BLaER1 (cell line): ENCODE data around the gene DIPK1A.

Experiments used
- H3K27ac ChIP-seq: shearing (Covaris generic); formaldehyde crosslinking; 2 replicates; pipeline ENCODE4 v1.8.1; 2022
- H3K27me3 ChIP-seq: shearing (Covaris generic); formaldehyde crosslinking; 2 replicates; pipeline ENCODE4 v1.8.1; 2022
- H3K36me3 ChIP-seq: shearing (Covaris generic); formaldehyde crosslinking; 2 replicates; pipeline ENCODE4 v1.8.1; 2022
- H3K4me1 ChIP-seq: shearing (Covaris generic); formaldehyde crosslinking; 2 replicates; pipeline ENCODE4 v1.8.1; 2022
- H3K4me2 ChIP-seq: shearing (Covaris generic); formaldehyde crosslinking; 2 replicates; pipeline ENCODE4 v1.8.1; 2022
- H3K4me3 ChIP-seq: shearing (Covaris generic); formaldehyde crosslinking; 2 replicates; pipeline ENCODE4 v1.8.1; 2022
- H3K9ac ChIP-seq: shearing (Covaris generic); formaldehyde crosslinking; 2 replicates; pipeline ENCODE4 v1.8.1; 2022
- H3K9me3 ChIP-seq: shearing (Covaris generic); formaldehyde crosslinking; 2 replicates; pipeline ENCODE4 v1.8.1; 2022
- H4K20me1 ChIP-seq: shearing (Covaris generic); formaldehyde crosslinking; 2 replicates; pipeline ENCODE4 v1.8.1; 2022
- Cebpa-rat ChIP-seq: shearing (Covaris generic); IDR thresholded peaks from 2 replicates; pipeline ENCODE4 v1.8.1; 2022

Gene DIPK1A

GRCh38 chr1:92845908-92846307, 115.4 kb downstream of the DIPK1A start:
- Histone ChIP-seq H4K20me1 (peaks cover 36% of the 10 kb centered on the region), H3K4me3 (no peak overlapping the region), H3K9me3 (no peaks in the 10 kb centered on the region), H3K9ac (no peak overlapping the region), H3K4me1 (no peaks in the 10 kb centered on the region), H3K27me3 (no peaks in the 10 kb centered on the region), H3K36me3 (peaks cover 44% of the 10 kb centered on the region), H3K27ac (no peak overlapping the region), H3K4me2 (no peak overlapping the region)
- TF ChIP-seq Cebpa-rat: no peak

- Histone ChIP-seq H4K20me1 (peaks cover 51% of the 10 kb centered on the region), H3K27me3 (no peaks in the 10 kb centered on the region), H3K27ac (no peak overlapping the region), H3K9me3 (no peaks in the 10 kb centered on the region), H3K4me2 (no peak overlapping the region), H3K36me3 (peaks cover 51% of the 10 kb centered on the region), H3K9ac (no peak overlapping the region), H3K4me1 (no peaks in the 10 kb centered on the region), H3K4me3 (no peak overlapping the region)
- no peak for TF ChIP-seq Cebpa-rat
Observed at GRCh38 chr1:92844439-92844838, 116.8 kb downstream of the DIPK1A start.

GRCh38 chr1:92843429-92844352, 117.6 kb downstream of the DIPK1A start:
- peaks cover 59% of the 10 kb centered on the region for H4K20me1 ChIP-seq
- TF ChIP-seq Cebpa-rat: no peak
- no peaks in the 10 kb centered on the region for H3K4me1 ChIP-seq
- H3K9ac ChIP-seq: no peak overlapping the region
- no peaks in the 10 kb centered on the region for H3K27me3 ChIP-seq
- no peak overlapping the region for H3K4me2 ChIP-seq
- no peak overlapping the region for H3K4me3 ChIP-seq
- no peak overlapping the region for H3K27ac ChIP-seq
- no peaks in the 10 kb centered on the region for H3K9me3 ChIP-seq
- peaks cover 59% of the 10 kb centered on the region for H3K36me3 ChIP-seq

GRCh38 chr1:92843046-92843423, 118.2 kb downstream of the DIPK1A start:
- Histone ChIP-seq H3K27me3 (no peaks in the 10 kb centered on the region), H3K4me2 (no peak overlapping the region), H3K27ac (no peak overlapping the region), H3K4me1 (no peaks in the 10 kb centered on the region), H3K36me3 (peaks cover 66% of the 10 kb centered on the region), H3K9ac (no peak overlapping the region), H3K9me3 (no peaks in the 10 kb centered on the region), H4K20me1 (peaks cover 65% of the 10 kb centered on the region), H3K4me3 (no peak overlapping the region)
- no peak for TF ChIP-seq Cebpa-rat

- Histone ChIP-seq H3K36me3 (peaks cover 72% of the 10 kb centered on the region), H3K9ac (no peak overlapping the region), H3K9me3 (no peaks in the 10 kb centered on the region), H3K27ac (no peak overlapping the region), H3K4me3 (no peak overlapping the region), H3K4me1 (0 out of 2 replicates have a peak, but pooled peaks cover 3% of the 10 kb centered on the region), H3K27me3 (no peaks in the 10 kb centered on the region), H3K4me2 (no peak overlapping the region), H4K20me1 (peaks cover 72% of the 10 kb centered on the region)
- TF ChIP-seq Cebpa-rat: no peak
Observed at GRCh38 chr1:92842082-92843045, 118.9 kb downstream of the DIPK1A start.

- H3K9me3 ChIP-seq: no peaks in the 10 kb centered on the region
- H3K27me3 ChIP-seq: no peaks in the 10 kb centered on the region
- H3K4me3 ChIP-seq: no peak overlapping the region
- no peak overlapping the region for H3K27ac ChIP-seq
- H3K4me1 ChIP-seq: peaks cover 21% of the 10 kb centered on the region
- H3K4me2 ChIP-seq: no peak overlapping the region
- peaks cover 89% of the 10 kb centered on the region for H4K20me1 ChIP-seq
- H3K36me3 ChIP-seq: peaks cover 90% of the 10 kb centered on the region
- H3K9ac ChIP-seq: no peak overlapping the region
- TF ChIP-seq Cebpa-rat: no peak
Observed at GRCh38 chr1:92840600-92840999, 120.7 kb downstream of the DIPK1A start.

- H3K9ac ChIP-seq: no peak overlapping the region
- no peak overlapping the region for H3K4me3 ChIP-seq
- TF ChIP-seq Cebpa-rat: no peak
- H3K36me3 ChIP-seq: peaks cover 100% of the 10 kb centered on the region
- no peak overlapping the region for H3K27ac ChIP-seq
- no peak overlapping the region for H3K4me2 ChIP-seq
- peaks cover 100% of the 10 kb centered on the region for H4K20me1 ChIP-seq
- peaks cover 32% of the 10 kb centered on the region for H3K4me1 ChIP-seq
- no peaks in the 10 kb centered on the region for H3K27me3 ChIP-seq
- H3K9me3 ChIP-seq: no peaks in the 10 kb centered on the region
Observed at GRCh38 chr1:92839442-92839841, 121.8 kb downstream of the DIPK1A start.

- Histone ChIP-seq H3K4me3 (no peak overlapping the region), H3K9ac (no peak overlapping the region), H4K20me1 (peaks cover 100% of the 10 kb centered on the region), H3K36me3 (peaks cover 100% of the 10 kb centered on the region), H3K27ac (no peak overlapping the region), H3K4me2 (no peak overlapping the region), H3K9me3 (no peaks in the 10 kb centered on the region), H3K27me3 (no peaks in the 10 kb centered on the region), H3K4me1 (peaks cover 41% of the 10 kb centered on the region)
- no peak for TF ChIP-seq Cebpa-rat
Observed at GRCh38 chr1:92838519-92838918, 122.7 kb downstream of the DIPK1A start.

GRCh38 chr1:92837062-92837461, 124.2 kb downstream of the DIPK1A start:
- Histone ChIP-seq H3K27me3 (no peaks in the 10 kb centered on the region), H3K4me2 (0 out of 2 replicates have a peak overlapping the region, but pooled peaks have one; percentile 0), H3K36me3 (peaks cover 89% of the 10 kb centered on the region), H4K20me1 (peaks cover 100% of the 10 kb centered on the region), H3K4me1 (peaks cover 46% of the 10 kb centered on the region), H3K4me3 (no peak overlapping the region), H3K9me3 (no peaks in the 10 kb centered on the region), H3K27ac (no peak overlapping the region), H3K9ac (no peak overlapping the region)
- TF ChIP-seq Cebpa-rat: no peak
